ENCODE results near the gene USP17L19.
"Not testable (repeated sequence)": the region's sequence is repeated elsewhere in the genome, so short reads cannot be mapped to it uniquely, and the experiment has no call there.

USP17L19 gene

DNA sequence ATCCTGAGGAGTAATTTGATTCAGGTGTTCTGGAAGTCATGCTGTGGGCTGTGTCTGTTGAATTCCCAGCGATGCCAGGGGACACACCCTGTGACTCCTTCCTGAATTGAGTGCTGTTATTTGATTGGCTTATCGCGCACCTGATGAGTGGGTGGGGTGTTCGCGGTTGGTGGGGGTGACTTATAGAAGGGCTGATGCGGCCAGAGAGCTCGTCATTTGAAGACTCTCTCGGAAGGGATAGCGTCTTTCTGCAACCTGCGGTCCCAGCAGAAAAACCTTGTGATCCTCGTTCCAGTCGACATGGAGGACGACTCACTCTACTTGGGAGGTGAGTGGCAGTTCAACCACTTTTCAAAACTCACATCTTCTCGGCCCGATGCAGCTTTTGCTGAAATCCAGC, 14.1 kb downstream of the USP17L19 start, which contains the start of gene USP17L22:
USP17L22 (plus strand) TSS at position 301 of the 400 bp plus-strand sequence; CDS start at position 301, 0 bp downstream.
- H3K36me3 Mint-ChIP-seq; H3K4me3 Mint-ChIP-seq; H3K4me1 Mint-ChIP-seq; H3K9me3 Mint-ChIP-seq; H3K27ac Mint-ChIP-seq; ATAC-seq (ENCODE audit: low read depth); DNase-seq (ENCODE audit: low spot score in 2 of 2); H3K27me3 Mint-ChIP-seq: not testable (repeated sequence)

- H3K27ac Mint-ChIP-seq; H3K4me3 Mint-ChIP-seq; H3K4me1 Mint-ChIP-seq; H3K36me3 Mint-ChIP-seq; ATAC-seq (ENCODE audit: low read depth); H3K9me3 Mint-ChIP-seq; H3K27me3 Mint-ChIP-seq: not testable (repeated sequence)
- DNase-seq (ENCODE audit: low spot score in 2 of 2), result peak in 1 of 2 donors; percentile 14
These were observed 18.5 kb downstream of the USP17L19 start for GRCh38 chr4:9271719-9272118.

All from memory B cell (primary cell).